Esophagus squamous epithelium (tissue), 5 donors: ENCODE results near the gene SKI. TPM values are rescaled to one million over a fixed set of nuclear protein-coding genes. Genes with fewer than 3 reads are reported as not detected.

Experiments used
- DNase-seq: peaks from one replicate; lab custom pipeline; 2025; lab: John Stamatoyannopoulos, UW
- H3K27ac ChIP-seq, 4 donors: fragments of 200-600 bp; sonication (generic); one replicate each; pipeline ENCODE4 v1.5.1; 2016 to 2019; ENCODE audit warnings: mild to moderate bottlenecking in 1 of 4
- H3K27me3 ChIP-seq, 4 donors: fragments of 200-600 bp; sonication (generic); 1 replicate in 3 of 4; 2 replicates in 1 of 4; pipeline versions ENCODE4 v1.5.1 to v1.6.0; 2017 to 2021; ENCODE audit warnings: antibody characterized with exemption in 1 of 4
- H3K36me3 ChIP-seq, 3 donors: fragments of 200-600 bp; sonication (generic); one replicate each; pipeline ENCODE4 v1.5.1; 2016 to 2019
- H3K4me1 ChIP-seq, 3 donors: fragments of 200-600 bp; sonication (generic); one replicate each; pipeline ENCODE4 v1.5.1; 2017 to 2019
- H3K4me3 ChIP-seq, 4 donors: fragments of 200-600 bp; sonication (generic); 1 replicate in 3 of 4; 2 replicates in 1 of 4; pipeline ENCODE4 v1.5.1; 2016 to 2019; ENCODE audit warnings: mild to moderate bottlenecking in 2 of 4, moderate library complexity in 1 of 4
- H3K9me3 ChIP-seq, 3 donors: fragments of 200-600 bp; sonication (generic); one replicate each; pipeline ENCODE4 v1.5.1; 2016 to 2019
- CTCF ChIP-seq, 6 experiments: fragments of 450-650 bp in 4 of 6; fragments of 200-600 bp in 2 of 6; sonication (generic) in 2 of 6; IDR thresholded peaks; one replicate each; pipeline ENCODE4 v1.5.1; 2016 to 2019; ENCODE audit warnings: antibody characterized with exemption in 6 of 6, mild to moderate bottlenecking in 4 of 6, moderate library complexity in 4 of 6
- POLR2A ChIP-seq, 4 donors: fragments of 450-650 bp; IDR thresholded peaks; one replicate each; pipeline ENCODE4 v1.6.1; 2017; ENCODE audit warnings: antibody characterized with exemption in 4 of 4, mild to moderate bottlenecking in 4 of 4, moderate library complexity in 3 of 4
- WGBS, 2 donors: methylation state at CpG; one replicate each; pipeline ENCODE4 v1.1.5; 2018; 5-methylcytosine and 5-hydroxymethylcytosine counted together
- intact Hi-C: fragments of 100-400 bp; cut with DNase I; formaldehyde crosslinking; loops from one replicate; pipeline ENCODE4 v1.15.0; 2022
- total RNA-seq, 4 donors: library from RNA; depleted of rRNA; stranded (reverse); fragments of >200 nt; gene quantifications; one replicate each; pipeline ENCODE4 v1.1.0, GENCODE V29; 2016
- donor health status: DM: yes; HTN: yes; CAD: no.

The SKI gene
- total RNA-seq, 4 donors from 2014 or later: 18.2 to 38.8 (median 25.2) TPM

DNA sequence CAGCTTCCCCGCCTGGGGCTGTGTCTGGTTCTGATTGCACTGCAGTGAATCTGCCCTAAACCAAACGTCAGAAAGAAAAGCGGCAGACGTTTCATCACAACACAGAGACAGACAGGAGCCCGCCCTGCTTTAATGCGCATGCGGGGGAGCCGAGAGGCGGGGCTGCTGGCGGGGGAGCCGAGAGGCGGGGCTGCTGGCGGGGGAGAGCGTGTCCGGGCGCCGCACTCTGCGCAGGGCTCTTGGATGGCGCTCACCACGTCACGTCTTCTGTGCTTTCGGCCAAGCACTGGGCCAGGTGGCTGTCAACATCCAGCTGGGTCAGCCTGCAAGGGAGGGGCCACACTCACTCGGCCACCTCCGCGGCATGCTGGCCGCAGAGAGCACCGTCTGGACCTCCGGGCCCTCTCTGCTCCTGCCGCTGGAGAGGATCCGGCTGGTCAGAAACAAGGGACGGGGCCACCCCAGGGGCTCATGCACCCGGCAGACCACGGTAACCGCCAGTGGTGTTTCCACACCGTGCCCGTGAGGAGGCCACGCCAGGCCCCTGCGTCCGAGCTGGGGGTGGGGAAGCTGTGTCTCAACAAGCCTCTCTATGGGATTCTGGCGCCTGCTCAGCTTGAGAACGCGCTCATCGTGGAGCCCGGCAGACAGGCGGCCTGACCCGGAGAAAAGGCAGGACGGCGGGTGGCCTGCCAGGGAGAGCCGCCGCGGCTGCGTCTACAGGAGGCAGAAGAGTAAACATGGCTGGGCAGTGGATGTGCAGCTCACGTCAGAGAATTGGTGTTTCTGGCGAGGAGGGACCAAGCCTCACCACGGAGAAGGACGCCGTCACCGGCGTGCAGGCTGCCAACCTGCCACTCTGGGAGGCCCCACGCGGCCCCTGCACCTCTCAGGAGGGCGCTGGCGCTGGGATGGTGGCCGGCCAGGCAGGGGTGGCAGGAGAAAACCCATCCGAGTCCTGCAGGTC, 38.4 kb upstream of the SKI start:
- 0% methylated on average over 29 of the region's 65 CpGs; no CpG with 5 or more reads in 1 of the 2 donors for WGBS, 2 donors
- H3K27ac ChIP-seq: peak overlapping the region; percentile 84 to 98 (median 94)
- H3K4me3 ChIP-seq: peak overlapping the region; percentile 39 to 76 (median 52)
- H3K27me3 ChIP-seq: no peaks in the 10 kb centered on the region
- TF ChIP-seq CTCF (IDR thresholded peaks at IDR 0.05) (peak in 1 of 6 experiments; percentile 30), POLR2A (IDR thresholded peaks at IDR 0.05) (peak in 3 of 4 donors; percentile 4 to 80 (median 42))
- H3K36me3 ChIP-seq: peaks cover 0 to 27% (median 6%) of the 10 kb centered on the region in 3 donors
- no peaks in the 10 kb centered on the region for H3K9me3 ChIP-seq
- intact Hi-C loops: loop anchor here (10.0 kb wide), 2 partner anchors 125 to 355 kb away; no protein-coding TSS in a partner anchor
- DNase-seq: peak; percentile 78
- H3K4me1 ChIP-seq: peaks cover 38 to 76% (median 41%) of the 10 kb centered on the region in 3 donors

GRCh38 chr1:2190491-2190976, 37.6 kb upstream of the SKI start:
- intact Hi-C loops: loop anchor here (10.0 kb wide), 2 partner anchors 124 to 354 kb away; no protein-coding TSS in a partner anchor
- DNase-seq: no peak
- TF ChIP-seq POLR2A (IDR thresholded peaks at IDR 0.05) (no peak), CTCF (IDR thresholded peaks at IDR 0.05) (no peak)
- H3K4me1 ChIP-seq: peaks cover 43 to 83% (median 45%) of the 10 kb centered on the region in 3 donors
- peak overlapping the region; percentile 84 to 98 (median 94) for H3K27ac ChIP-seq
- WGBS, 2 donors: 96 to 99% methylated on average over 8 to 9 of the region's 19 CpGs
- H3K4me3 ChIP-seq: peak overlapping the region in 3 of 4 donors; percentile 49 to 76 (median 56)
- no peaks in the 10 kb centered on the region for H3K27me3 ChIP-seq
- no peaks in the 10 kb centered on the region for H3K9me3 ChIP-seq
- peaks cover 0 to 19% (median 0%) of the 10 kb centered on the region in 3 donors for H3K36me3 ChIP-seq

- no peaks in the 10 kb centered on the region for H3K9me3 ChIP-seq
- no peak for TF ChIP-seq POLR2A (IDR thresholded peaks at IDR 0.05)
- no peak for TF ChIP-seq CTCF (IDR thresholded peaks at IDR 0.05)
- peaks cover 0 to 11% (median 0%) of the 10 kb centered on the region in 3 donors for H3K36me3 ChIP-seq
- H3K4me1 ChIP-seq: peaks cover 45 to 80% (median 49%) of the 10 kb centered on the region in 3 donors
- no peaks in the 10 kb centered on the region for H3K27me3 ChIP-seq
- no peak for DNase-seq
- H3K4me3 ChIP-seq: no peak overlapping the region
- intact Hi-C loops: loop anchor here (10.0 kb wide), 2 partner anchors 122 to 352 kb away; no protein-coding TSS in a partner anchor
- peak overlapping the region; percentile 12 to 97 (median 84) for H3K27ac ChIP-seq
- 65 to 68% methylated on average over 20 to 22 of the region's 30 CpGs for WGBS, 2 donors
These were observed 35.8 kb upstream of the SKI start for GRCh38 chr1:2192031-2192995.

DNA sequence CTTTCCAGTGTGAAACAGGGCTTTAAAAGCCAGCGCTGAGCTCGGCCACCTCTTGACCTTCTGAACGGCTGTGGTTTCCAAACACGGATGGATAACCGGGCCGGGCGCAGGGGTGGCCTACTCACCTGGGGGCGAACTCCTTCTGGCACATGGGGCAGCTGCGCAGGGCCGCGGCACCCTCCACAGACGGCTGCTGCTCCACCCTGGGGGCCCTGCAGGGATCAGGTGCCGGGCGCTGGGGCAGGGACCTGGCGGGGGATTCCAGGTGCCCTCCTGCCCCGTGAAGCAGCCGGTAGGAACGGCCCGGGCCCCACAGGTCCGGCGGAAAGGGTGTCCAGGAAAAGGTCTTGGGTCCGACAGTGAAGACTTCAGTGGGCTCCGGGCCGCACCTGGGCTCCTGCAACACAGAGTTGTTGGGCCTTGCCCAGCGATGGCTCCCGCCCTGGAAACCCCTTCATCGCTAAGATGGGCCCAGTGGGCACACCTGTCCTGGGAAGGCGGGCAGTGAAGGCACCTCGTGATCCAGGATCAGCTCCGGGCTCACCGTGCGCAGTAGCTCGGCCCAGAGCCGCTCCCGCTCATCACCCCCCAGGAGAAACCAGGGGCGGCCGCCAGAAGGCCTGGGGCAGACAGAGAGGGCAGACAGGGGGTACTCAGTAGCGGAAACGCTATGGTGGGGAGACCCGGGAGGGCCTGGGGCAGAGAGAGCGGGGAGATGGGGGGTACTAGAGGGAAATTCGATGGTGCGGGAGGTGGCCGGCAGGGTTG, 34.4 kb upstream of the SKI start:
- Histone ChIP-seq H3K36me3 (peaks cover 0 to 11% (median 0%) of the 10 kb centered on the region in 3 donors), H3K9me3 (no peaks in the 10 kb centered on the region), H3K27me3 (no peaks in the 10 kb centered on the region), H3K4me1 (peaks cover 45 to 76% (median 53%) of the 10 kb centered on the region in 3 donors), H3K27ac (peak overlapping the region; percentile 82 to 97 (median 94)), H3K4me3 (peak overlapping the region; percentile 41 to 89 (median 77))
- 23 to 24% methylated on average over 3 to 7 of the region's 44 CpGs for WGBS, 2 donors
- DNase-seq: no peak
- no peak for TF ChIP-seq POLR2A (IDR thresholded peaks at IDR 0.05)
- TF ChIP-seq CTCF (IDR thresholded peaks at IDR 0.05): no peak
- intact Hi-C loops: loop anchor here (2.0 to 10.0 kb wide), 3 partner anchors 121 to 351 kb away; no protein-coding TSS in a partner anchor
